Measurements from ENCODE around the gene EFNA5. TPM values are rescaled to one million over a fixed set of nuclear protein-coding genes. Genes with fewer than 3 reads are reported as not detected.

EFNA5 gene
- polyA plus RNA-seq, 3 donors: 0.01 TPM; not detected in 2

DNA sequence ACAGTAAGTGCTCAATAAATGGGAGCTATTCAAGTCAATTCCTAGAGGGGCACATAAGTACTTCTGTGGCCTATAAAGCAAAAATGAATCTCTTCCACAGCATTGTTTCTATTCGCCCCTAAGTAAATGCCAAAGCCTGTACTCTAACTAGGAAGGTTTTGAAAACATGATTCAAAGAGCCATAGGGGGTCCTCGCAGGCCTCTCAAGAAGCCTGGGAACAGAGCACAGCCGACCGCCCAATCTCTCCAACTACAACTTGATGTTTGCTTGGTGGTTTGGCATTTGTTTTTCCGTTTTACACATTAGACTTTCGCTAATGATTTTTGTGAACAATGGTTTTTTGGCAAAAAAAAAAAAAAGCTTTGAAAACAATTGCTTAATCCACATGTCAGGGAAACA, 19.4 kb downstream of the EFNA5 start:
- Histone ChIP-seq H3K9ac (ENCODE audit: insufficient read depth, low read length, poor library complexity, severe bottlenecking) (no peak overlapping the region), H3K4me2 (replicated peaks; ENCODE audit: extremely low read depth, low read length, poor library complexity, severe bottlenecking) (no peak overlapping the region), H3K79me2 (ENCODE audit: insufficient read depth, low read length) (no peaks in the 10 kb centered on the region), H3K9me3 (replicated peaks in 1 of 2; ENCODE audit: control insufficient read depth in 1 of 2, insufficient read depth in 1 of 2, low read length in 2 of 2) (no peaks in the 10 kb centered on the region), H3K4me3 (replicated peaks in 1 of 3; ENCODE audit: low read depth in 2 of 3, low read length in 3 of 3) (no peak overlapping the region), H4K20me1 (ENCODE audit: insufficient read depth, low read length) (no peaks in the 10 kb centered on the region), H3K36me3 (replicated peaks in 1 of 2; ENCODE audit: control insufficient read depth in 1 of 2, insufficient read depth in 2 of 2, low read length in 2 of 2) (no peaks in the 10 kb centered on the region), H3K27me3 (ENCODE audit: control insufficient read depth in 2 of 2, insufficient read depth in 2 of 2, low read length in 2 of 2) (peaks cover 0 to 2% of the 10 kb centered on the region in 2 donors), H2AFZ (ENCODE audit: insufficient read depth, low read depth, low read length, poor library complexity, severe bottlenecking) (no peak overlapping the region), H3K27ac (ENCODE audit: low read depth in 1 of 2, low read length in 2 of 2) (no peak overlapping the region), H3K4me1 (ENCODE audit: control insufficient read depth in 1 of 2, insufficient read depth in 2 of 2, low read length in 2 of 2) (no peaks in the 10 kb centered on the region)
- H3K4me3 Mint-ChIP-seq: no peak overlapping the region
- no CpG with 5 or more reads among the region's 6 CpGs for WGBS (ENCODE audit: insufficient coverage)
- TF ChIP-seq, protein P1, sequence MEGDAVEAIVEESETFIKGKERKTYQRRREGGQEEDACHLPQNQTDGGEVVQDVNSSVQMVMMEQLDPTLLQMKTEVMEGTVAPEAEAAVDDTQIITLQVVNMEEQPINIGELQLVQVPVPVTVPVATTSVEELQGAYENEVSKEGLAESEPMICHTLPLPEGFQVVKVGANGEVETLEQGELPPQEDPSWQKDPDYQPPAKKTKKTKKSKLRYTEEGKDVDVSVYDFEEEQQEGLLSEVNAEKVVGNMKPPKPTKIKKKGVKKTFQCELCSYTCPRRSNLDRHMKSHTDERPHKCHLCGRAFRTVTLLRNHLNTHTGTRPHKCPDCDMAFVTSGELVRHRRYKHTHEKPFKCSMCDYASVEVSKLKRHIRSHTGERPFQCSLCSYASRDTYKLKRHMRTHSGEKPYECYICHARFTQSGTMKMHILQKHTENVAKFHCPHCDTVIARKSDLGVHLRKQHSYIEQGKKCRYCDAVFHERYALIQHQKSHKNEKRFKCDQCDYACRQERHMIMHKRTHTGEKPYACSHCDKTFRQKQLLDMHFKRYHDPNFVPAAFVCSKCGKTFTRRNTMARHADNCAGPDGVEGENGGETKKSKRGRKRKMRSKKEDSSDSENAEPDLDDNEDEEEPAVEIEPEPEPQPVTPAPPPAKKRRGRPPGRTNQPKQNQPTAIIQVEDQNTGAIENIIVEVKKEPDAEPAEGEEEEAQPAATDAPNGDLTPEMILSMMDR (IDR thresholded peaks at IDR 0.05): no peak
- H3K4me1 Mint-ChIP-seq: no peaks in the 10 kb centered on the region
- peaks cover 0 to 5% (median 1%) of the 10 kb centered on the region in 3 donors for H3K27me3 Mint-ChIP-seq (ENCODE audit: low read depth in 3 of 3)
- intact Hi-C loops (cut with micrococcal nuclease): no loop called here
- H3K9me3 Mint-ChIP-seq: no peaks in the 10 kb centered on the region
- H3K27ac Mint-ChIP-seq: no peak overlapping the region
- H3K36me3 Mint-ChIP-seq: no peaks in the 10 kb centered on the region
- DNase-seq: no peak

DNA sequence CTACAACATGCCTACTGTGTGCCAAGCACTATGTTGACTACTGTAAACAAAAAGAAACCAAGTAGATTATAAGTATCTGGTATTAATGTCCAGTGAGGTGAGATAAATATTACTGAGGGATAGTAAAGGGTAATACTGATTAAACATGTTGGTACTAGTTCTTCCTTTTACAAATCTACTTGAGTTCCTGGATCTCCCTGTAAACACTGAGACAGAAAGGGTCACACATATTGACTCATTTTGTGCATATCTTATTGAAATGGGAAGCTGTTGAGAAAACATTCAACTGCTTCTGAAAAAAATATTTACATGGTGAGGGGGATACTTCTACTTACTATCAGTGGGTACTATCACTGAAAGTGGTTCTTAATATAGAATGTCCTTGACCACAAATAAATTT, 24.3 kb downstream of the EFNA5 start:
- no peaks in the 10 kb centered on the region for H3K4me1 ChIP-seq (ENCODE audit: control insufficient read depth in 1 of 2, insufficient read depth in 2 of 2, low read length in 2 of 2)
- Mint-ChIP-seq H3K9me3 (peaks cover 0 to 2% (median 0%) of the 10 kb centered on the region in 7 donors), H3K27me3 (ENCODE audit: low read depth in 3 of 3) (peaks cover 0 to 2% (median 0%) of the 10 kb centered on the region in 3 donors), H3K36me3 (no peaks in the 10 kb centered on the region), H3K4me1 (no peaks in the 10 kb centered on the region), H3K27ac (no peak overlapping the region), H3K4me3 (no peak overlapping the region)
- no peaks in the 10 kb centered on the region for H3K36me3 ChIP-seq (replicated peaks in 1 of 2; ENCODE audit: control insufficient read depth in 1 of 2, insufficient read depth in 2 of 2, low read length in 2 of 2)
- no peak for DNase-seq
- TF ChIP-seq, protein P1 (IDR thresholded peaks at IDR 0.05): no peak
- H3K9me3 ChIP-seq (replicated peaks in 1 of 2; ENCODE audit: control insufficient read depth in 1 of 2, insufficient read depth in 1 of 2, low read length in 2 of 2): no peaks in the 10 kb centered on the region
- H3K27ac ChIP-seq (ENCODE audit: low read depth in 1 of 2, low read length in 2 of 2): no peak overlapping the region
- H4K20me1 ChIP-seq (ENCODE audit: insufficient read depth, low read length): no peaks in the 10 kb centered on the region
- H3K4me2 ChIP-seq (replicated peaks; ENCODE audit: extremely low read depth, low read length, poor library complexity, severe bottlenecking): no peak overlapping the region
- H3K27me3 ChIP-seq (ENCODE audit: control insufficient read depth in 2 of 2, insufficient read depth in 2 of 2, low read length in 2 of 2): no peaks in the 10 kb centered on the region
- intact Hi-C loops (cut with micrococcal nuclease): no loop called here
- no peak overlapping the region for H3K4me3 ChIP-seq (replicated peaks in 1 of 3; ENCODE audit: low read depth in 2 of 3, low read length in 3 of 3)
- no peaks in the 10 kb centered on the region for H3K79me2 ChIP-seq (ENCODE audit: insufficient read depth, low read length)
- H2AFZ ChIP-seq (ENCODE audit: insufficient read depth, low read depth, low read length, poor library complexity, severe bottlenecking): no peak overlapping the region
- H3K9ac ChIP-seq (ENCODE audit: insufficient read depth, low read length, poor library complexity, severe bottlenecking): no peak overlapping the region

Data from CD14-positive monocyte (primary cell).